ENCODE measurements around the gene IST1. TPM values are rescaled to one million over a fixed set of nuclear protein-coding genes. Genes with fewer than 3 reads are reported as not detected.

The IST1 gene
- total and polyA plus RNA-seq, 9 of the 15 experiments (the other 6 are each of a cell fraction or from before 2014, with no cell fraction given) = 135 to 334 (median 188) TPM

GRCh38 chr16:71961066-71962039 lies 66.0 kb downstream of the IST1 start (continued):
- no peak for TF ChIP-seq PBX2 (CRISPR knock-in tag; IDR thresholded peaks at IDR 0.05; ENCODE audit: low read depth)
- TF ChIP-seq PBX2 (tag; conservative IDR thresholded peaks at IDR 0.05; ENCODE audit: low read depth) = 0 out of 2 replicates have a peak, but pooled peaks have one; percentile 21
- no peak for TF ChIP-seq SRSF1 (IDR thresholded peaks at IDR 0.05; ENCODE audit: low read depth, low read length)
- no peak for TF ChIP-seq POLR2A (conservative IDR thresholded peaks at IDR 0.05)
- TF ChIP-seq MYNN (IDR thresholded peaks at IDR 0.05) = peak; percentile 18; the same call in 1 of the 2 replicates
- no peak for TF ChIP-seq MYNN (CRISPR knock-in tag; IDR thresholded peaks at IDR 0.05)
- no peak for TF ChIP-seq ARID1B (IDR thresholded peaks at IDR 0.05)
- no peak for TF ChIP-seq PTBP1 (IDR thresholded peaks at IDR 0.05; ENCODE audit: low read depth, low read length)
- peak; percentile 84 to 90 (median 89) for TF ChIP-seq CTCF (IDR thresholded peaks at IDR 0.05 in 2 of 3, conservative IDR thresholded peaks at IDR 0.05 in 1 of 3; ENCODE audit: insufficient read depth in 2 of 3, low read depth in 1 of 3, low read length in 3 of 3)
- no peak for TF ChIP-seq TCF7L2 (IDR thresholded peaks at IDR 0.05; ENCODE audit: low read depth, low read length)
- no peak for TF ChIP-seq LCOR (CRISPR knock-in tag; IDR thresholded peaks at IDR 0.05)
- TF ChIP-seq JUND (IDR thresholded peaks at IDR 0.05; ENCODE audit: borderline replicate concordance, low read depth, low read length) = 0 out of 2 replicates have a peak, but pooled peaks have one; percentile 27
- TF ChIP-seq JUND (tag; IDR thresholded peaks at IDR 0.05; ENCODE audit: borderline replicate concordance, low read depth, low read length) = peak; percentile 40; the same call in 1 of the 3 replicates
- peak in 1 of 2 experiments; percentile 12 for TF ChIP-seq E2F6 (IDR thresholded peaks at IDR 0.05; ENCODE audit: borderline replicate concordance in 1 of 2, extremely low read depth in 1 of 2, insufficient read depth in 1 of 2, insufficient read length in 1 of 2, low read depth in 1 of 2, low read length in 1 of 2, poor library complexity in 1 of 2, severe bottlenecking in 1 of 2)
- no peak for TF ChIP-seq ESRRA (IDR thresholded peaks at IDR 0.05; ENCODE audit: borderline replicate concordance, low read depth)
- TF ChIP-seq POLR2AphosphoS5 (IDR thresholded peaks at IDR 0.05; ENCODE audit: control insufficient read depth, insufficient read depth, low read depth, low read length) = no peak
- no peak for TF ChIP-seq SUPT5H (IDR thresholded peaks at IDR 0.05)
- TF ChIP-seq PHF8 (IDR thresholded peaks at IDR 0.05; ENCODE audit: borderline replicate concordance, low read length) = no peak
- TF ChIP-seq EP400 (IDR thresholded peaks at IDR 0.05) = no peak
- TF ChIP-seq NKRF (IDR thresholded peaks at IDR 0.05; ENCODE audit: borderline replicate concordance) = no peak

All from K562 (cell line).